K562 (cell line): ENCODE results near the gene RETN. TPM values are rescaled to one million over a fixed set of nuclear protein-coding genes. Genes with fewer than 3 reads are reported as not detected.

ENCODE experiments used
- BCLAF1 ChIP-seq, 2 experiments: fragments of 450-650 bp in 1 of 2; IDR thresholded peaks; 2 replicates each; pipeline ENCODE4 v1.6.1; 2011 to 2017; ENCODE audit warnings: low read depth in 2 of 2, antibody characterized with exemption in 1 of 2, borderline replicate concordance in 1 of 2, low read length in 1 of 2, mild to moderate bottlenecking in 1 of 2, mixed read lengths in 1 of 2; ENCODE audit not compliant: control insufficient read depth in 1 of 2
- ESRRB ChIP-seq: fragments of 250-450 bp; sonication (Bioruptor Pico); IDR thresholded peaks from 2 replicates; pipeline ENCODE4 v1.5.0; 2020; ENCODE audit warnings: mild to moderate bottlenecking, moderate library complexity, borderline replicate concordance
- GATA2 ChIP-seq: sonication (generic); formaldehyde crosslinking; IDR thresholded peaks from 2 replicates; pipeline ENCODE4 v1.4.0; 2020; ENCODE audit warnings: mild to moderate bottlenecking, missing genetic modification reagents
- HDAC6 ChIP-seq: IDR thresholded peaks from 2 replicates; pipeline ENCODE4 v1.6.1; 2012; ENCODE audit warnings: low read depth, mild to moderate bottlenecking, control low read depth, inconsistent platforms, low read length, moderate library complexity
- HMG20A ChIP-seq: fragments of 450-650 bp; formaldehyde crosslinking; conservative IDR thresholded peaks from 2 replicates; pipeline ENCODE4 v1.4.0; 2020; ENCODE audit warnings: mild to moderate bottlenecking, mixed read lengths
- HOXB6 ChIP-seq: fragments of 250-450 bp; sonication (Bioruptor Pico); IDR thresholded peaks from 2 replicates; pipeline ENCODE4 v1.5.1; 2022; ENCODE audit warnings: mild to moderate bottlenecking, borderline replicate concordance
- KHSRP ChIP-seq: fragments of 450-650 bp; IDR thresholded peaks from 2 replicates; pipeline ENCODE4 v1.6.1; 2017
- MTA1 ChIP-seq: fragments of 450-650 bp; IDR thresholded peaks from 2 replicates; pipeline ENCODE4 v1.6.1; 2017; ENCODE audit warnings: borderline replicate concordance
- POLR2AphosphoS5 ChIP-seq: IDR thresholded peaks from 2 replicates; pipeline ENCODE4 v1.6.1; 2011; ENCODE audit warnings: mild to moderate bottlenecking, low read depth, low read length, moderate library complexity; ENCODE audit not compliant: control insufficient read depth, insufficient read depth
- SREBF2 ChIP-seq: sonication (generic); formaldehyde crosslinking; IDR thresholded peaks from 2 replicates; pipeline ENCODE4 v1.4.0; 2020; ENCODE audit warnings: mild to moderate bottlenecking, missing genetic modification reagents
- ZKSCAN1 ChIP-seq: fragments of 150-350 bp; IDR thresholded peaks from 2 replicates; pipeline ENCODE4 v1.6.1; 2016; ENCODE audit warnings: low read depth, low read length
- ZNF398 ChIP-seq: fragments of 250-450 bp; sonication (Bioruptor Pico); IDR thresholded peaks from 2 replicates; pipeline ENCODE4 v1.8.0; 2021; ENCODE audit warnings: moderate library complexity, mild to moderate bottlenecking, inconsistent platforms
- polyA plus RNA-seq, 8 experiments: library from polyadenylated mRNA; depleted of rRNA in 4 of 8; stranded (reverse) in 5 of 8; unstranded in 3 of 8; fragments of >200 nt; fragmentation: Nextera tagmentation in 2 of 8; fragmentation: Illumina TruSeq in 1 of 8; extraction: Ambion mirVana in 2 of 8; extraction: Trizol in 1 of 8; gene quantifications; 2 replicates each; pipeline versions ENCODE4 v1.2.1 to v1.2.3, GENCODE V29; 2011 to 2014; ENCODE audit warnings: inconsistent platforms in 1 of 8, missing spikeins in 1 of 8
- total RNA-seq, 7 experiments: library from RNA; depleted of rRNA in 6 of 7; stranded (reverse); fragments of >200 nt in 6 of 7; fragmentation: Illumina TruSeq in 2 of 7; extraction: Trizol in 2 of 7; gene quantifications; 2 replicates each; pipeline versions ENCODE4 v1.2.1 to v1.2.3, GENCODE V29; 2011 to 2021; ENCODE audit warnings: low replicate concordance in 1 of 7
- TF ChIP-seq, protein P1 (sequence below): fragments of 250-450 bp; sonication (Bioruptor Pico); IDR thresholded peaks from 2 replicates; pipeline ENCODE4 v1.4.0; 2020; ENCODE audit warnings: mild to moderate bottlenecking, moderate library complexity
- TF ChIP-seq, protein P2 (sequence below): fragments of 450-650 bp; IDR thresholded peaks from 2 replicates; pipeline ENCODE4 v1.6.1; 2017; ENCODE audit warnings: antibody characterized with exemption
- TF ChIP-seq, protein P3 (sequence below): fragments of 250-450 bp; sonication (Bioruptor Pico); IDR thresholded peaks from 2 replicates; pipeline ENCODE4 v1.8.0; 2022; ENCODE audit warnings: inconsistent platforms, mild to moderate bottlenecking, moderate library complexity, borderline replicate concordance

RETN gene
- total and polyA plus RNA-seq, 9 of the 15 experiments (the other 6 are each of a cell fraction or from before 2014, with no cell fraction given) = not detected

GRCh38 chr19:7629347-7630054 lies 39.3 kb upstream of the RETN start, which contains the start of the genes PET100 and XAB2 (continued):
- TF ChIP-seq, protein P1, sequence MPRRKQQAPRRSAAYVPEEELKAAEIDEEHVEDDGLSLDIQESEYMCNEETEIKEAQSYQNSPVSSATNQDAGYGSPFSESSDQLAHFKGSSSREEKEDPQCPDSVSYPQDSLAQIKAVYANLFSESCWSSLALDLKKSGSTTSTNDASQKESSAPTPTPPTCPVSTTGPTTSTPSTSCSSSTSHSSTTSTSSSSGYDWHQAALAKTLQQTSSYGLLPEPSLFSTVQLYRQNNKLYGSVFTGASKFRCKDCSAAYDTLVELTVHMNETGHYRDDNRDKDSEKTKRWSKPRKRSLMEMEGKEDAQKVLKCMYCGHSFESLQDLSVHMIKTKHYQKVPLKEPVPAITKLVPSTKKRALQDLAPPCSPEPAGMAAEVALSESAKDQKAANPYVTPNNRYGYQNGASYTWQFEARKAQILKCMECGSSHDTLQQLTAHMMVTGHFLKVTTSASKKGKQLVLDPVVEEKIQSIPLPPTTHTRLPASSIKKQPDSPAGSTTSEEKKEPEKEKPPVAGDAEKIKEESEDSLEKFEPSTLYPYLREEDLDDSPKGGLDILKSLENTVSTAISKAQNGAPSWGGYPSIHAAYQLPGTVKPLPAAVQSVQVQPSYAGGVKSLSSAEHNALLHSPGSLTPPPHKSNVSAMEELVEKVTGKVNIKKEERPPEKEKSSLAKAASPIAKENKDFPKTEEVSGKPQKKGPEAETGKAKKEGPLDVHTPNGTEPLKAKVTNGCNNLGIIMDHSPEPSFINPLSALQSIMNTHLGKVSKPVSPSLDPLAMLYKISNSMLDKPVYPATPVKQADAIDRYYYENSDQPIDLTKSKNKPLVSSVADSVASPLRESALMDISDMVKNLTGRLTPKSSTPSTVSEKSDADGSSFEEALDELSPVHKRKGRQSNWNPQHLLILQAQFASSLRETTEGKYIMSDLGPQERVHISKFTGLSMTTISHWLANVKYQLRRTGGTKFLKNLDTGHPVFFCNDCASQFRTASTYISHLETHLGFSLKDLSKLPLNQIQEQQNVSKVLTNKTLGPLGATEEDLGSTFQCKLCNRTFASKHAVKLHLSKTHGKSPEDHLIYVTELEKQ (CRISPR knock-in tag) = no peak
- peak; percentile 99 for TF ChIP-seq MTA1
- no peak for TF ChIP-seq SREBF2 (CRISPR knock-in tag)
- TF ChIP-seq, protein P2, sequence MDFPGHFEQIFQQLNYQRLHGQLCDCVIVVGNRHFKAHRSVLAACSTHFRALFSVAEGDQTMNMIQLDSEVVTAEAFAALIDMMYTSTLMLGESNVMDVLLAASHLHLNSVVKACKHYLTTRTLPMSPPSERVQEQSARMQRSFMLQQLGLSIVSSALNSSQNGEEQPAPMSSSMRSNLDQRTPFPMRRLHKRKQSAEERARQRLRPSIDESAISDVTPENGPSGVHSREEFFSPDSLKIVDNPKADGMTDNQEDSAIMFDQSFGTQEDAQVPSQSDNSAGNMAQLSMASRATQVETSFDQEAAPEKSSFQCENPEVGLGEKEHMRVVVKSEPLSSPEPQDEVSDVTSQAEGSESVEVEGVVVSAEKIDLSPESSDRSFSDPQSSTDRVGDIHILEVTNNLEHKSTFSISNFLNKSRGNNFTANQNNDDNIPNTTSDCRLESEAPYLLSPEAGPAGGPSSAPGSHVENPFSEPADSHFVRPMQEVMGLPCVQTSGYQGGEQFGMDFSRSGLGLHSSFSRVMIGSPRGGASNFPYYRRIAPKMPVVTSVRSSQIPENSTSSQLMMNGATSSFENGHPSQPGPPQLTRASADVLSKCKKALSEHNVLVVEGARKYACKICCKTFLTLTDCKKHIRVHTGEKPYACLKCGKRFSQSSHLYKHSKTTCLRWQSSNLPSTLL = no peak
- TF ChIP-seq POLR2AphosphoS5 = peak; percentile 59
- TF ChIP-seq GATA2 (CRISPR knock-in tag) = no peak
- no peak for TF ChIP-seq HDAC6
- no peak for TF ChIP-seq HOXB6
- TF ChIP-seq HMG20A (CRISPR knock-in tag) = no peak
- TF ChIP-seq ZKSCAN1 = peak; percentile 21; the same call in 1 of the 2 replicates
- TF ChIP-seq ZNF398 (CRISPR knock-in tag) = no peak
- TF ChIP-seq ESRRB = no peak
- TF ChIP-seq, protein P3, sequence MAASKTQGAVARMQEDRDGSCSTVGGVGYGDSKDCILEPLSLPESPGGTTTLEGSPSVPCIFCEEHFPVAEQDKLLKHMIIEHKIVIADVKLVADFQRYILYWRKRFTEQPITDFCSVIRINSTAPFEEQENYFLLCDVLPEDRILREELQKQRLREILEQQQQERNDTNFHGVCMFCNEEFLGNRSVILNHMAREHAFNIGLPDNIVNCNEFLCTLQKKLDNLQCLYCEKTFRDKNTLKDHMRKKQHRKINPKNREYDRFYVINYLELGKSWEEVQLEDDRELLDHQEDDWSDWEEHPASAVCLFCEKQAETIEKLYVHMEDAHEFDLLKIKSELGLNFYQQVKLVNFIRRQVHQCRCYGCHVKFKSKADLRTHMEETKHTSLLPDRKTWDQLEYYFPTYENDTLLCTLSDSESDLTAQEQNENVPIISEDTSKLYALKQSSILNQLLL = no peak
- peak; percentile 74 for TF ChIP-seq KHSRP
- no peak for TF ChIP-seq BCLAF1 (IDR thresholded peaks at IDR 0.05; ENCODE audit: borderline replicate concordance in 1 of 2, control insufficient read depth in 1 of 2, low read depth in 2 of 2, low read length in 1 of 2)
